ENCODE results near the gene ZBTB7A.

Gene ZBTB7A

DNA sequence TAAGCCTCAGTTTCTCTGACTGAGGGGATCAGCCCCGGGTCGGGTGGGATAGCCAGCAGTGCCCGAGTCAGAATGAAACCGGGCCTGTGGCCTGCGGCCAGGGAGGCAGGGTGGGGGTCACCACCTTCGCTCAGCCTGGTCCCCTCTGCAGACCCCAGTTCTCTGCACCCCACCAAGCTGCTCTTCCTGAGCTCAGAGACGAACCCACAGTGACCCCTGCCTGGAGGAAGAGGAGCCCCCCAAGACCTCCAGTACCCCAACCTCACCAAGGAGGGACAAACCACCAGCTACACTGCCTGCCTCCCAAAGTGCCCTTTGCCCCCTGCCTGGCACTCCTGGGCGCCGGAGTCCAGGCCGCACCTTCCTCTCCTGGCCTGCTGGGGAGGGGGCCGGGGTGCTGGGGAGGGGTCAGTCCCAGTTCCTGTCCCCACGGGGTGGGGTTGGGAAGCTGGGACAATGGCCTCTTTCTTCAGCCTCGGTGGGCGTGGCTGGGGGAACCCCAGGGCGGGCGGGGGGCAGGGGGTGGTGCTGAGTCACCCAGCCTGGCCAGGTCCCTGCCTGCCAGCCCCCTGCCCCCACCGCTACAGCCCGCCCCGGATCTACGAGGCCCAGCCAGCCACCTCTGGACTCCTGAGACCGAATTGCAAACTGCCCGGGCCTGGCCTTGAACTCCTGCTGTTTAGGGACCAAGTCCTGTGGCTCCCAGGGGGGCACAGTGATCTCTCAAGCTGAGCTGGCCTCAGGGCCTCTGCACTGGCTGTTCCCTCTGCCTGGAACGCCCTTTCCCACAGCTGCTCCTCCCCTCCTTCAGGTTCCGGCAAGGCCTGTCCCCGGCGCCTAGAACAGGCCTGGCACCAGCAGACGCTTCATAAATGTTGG lies 14.3 kb downstream of the ZBTB7A start:
- no peak for DNase-seq

DNA sequence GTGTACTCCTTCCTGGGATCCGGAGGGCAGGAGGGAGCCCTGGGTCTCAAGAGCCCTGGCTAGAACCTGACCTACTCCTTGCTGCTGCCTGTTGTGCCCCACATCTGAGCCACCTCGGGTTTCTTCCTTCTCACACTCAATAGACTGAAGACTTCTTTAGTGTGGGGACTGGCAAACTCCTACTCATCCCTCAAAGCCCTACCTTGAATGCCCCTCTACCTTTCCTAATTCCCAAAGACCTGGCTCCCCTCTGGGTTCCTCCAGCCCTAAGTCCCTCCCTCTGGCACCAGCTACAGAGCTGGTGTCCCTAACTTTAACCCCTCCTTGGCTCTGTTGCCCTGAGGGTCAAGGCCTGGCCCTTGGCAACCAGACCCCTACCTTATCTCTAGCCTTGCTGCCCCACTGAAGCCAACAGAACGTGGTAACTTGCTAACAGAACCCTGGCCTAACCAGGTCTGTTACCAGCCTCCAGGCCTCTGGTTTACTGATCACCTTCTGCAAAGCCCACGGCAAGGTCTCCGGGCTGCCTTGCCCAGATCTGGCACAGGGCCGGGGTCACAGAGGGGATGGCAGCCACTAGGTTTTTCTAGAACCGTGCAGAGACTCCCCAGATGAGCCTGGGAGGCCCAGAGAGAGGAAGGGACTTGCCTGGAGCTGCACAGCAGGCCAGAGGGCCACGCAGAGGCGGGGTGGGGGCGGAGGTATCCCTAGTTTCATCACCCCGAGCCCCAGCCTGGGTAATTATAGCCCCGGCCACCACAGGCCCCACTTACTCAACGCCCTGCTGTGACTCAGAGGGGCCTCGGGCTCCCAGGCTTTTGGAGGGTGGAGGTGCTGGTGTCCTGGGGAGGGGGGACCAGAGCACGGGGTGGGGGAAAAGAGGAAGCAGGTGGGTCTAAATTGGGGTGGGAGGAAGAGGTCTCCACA lies 15.3 kb downstream of the ZBTB7A start:
- no peak for DNase-seq

DNA sequence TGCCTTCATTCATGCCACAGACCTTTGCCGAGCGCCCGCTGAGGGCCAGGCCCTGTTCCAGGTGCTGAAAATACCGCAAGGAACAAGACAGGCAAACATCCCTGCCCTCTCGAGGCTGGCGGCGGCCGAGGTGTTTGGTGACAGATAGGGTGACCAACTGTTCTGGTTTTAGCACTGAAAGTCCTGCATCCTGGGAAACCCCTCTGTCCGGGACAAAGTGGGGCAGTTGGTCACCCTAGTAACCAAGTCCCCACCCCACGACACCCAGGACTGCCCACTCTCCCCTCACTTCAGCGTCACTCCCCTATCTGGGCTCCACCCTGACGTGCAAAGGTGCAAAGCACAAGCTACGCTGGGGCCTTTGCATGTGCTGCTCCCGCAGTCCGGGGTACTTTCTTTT lies 17.3 kb downstream of the ZBTB7A start:
- no peak for DNase-seq

DNA sequence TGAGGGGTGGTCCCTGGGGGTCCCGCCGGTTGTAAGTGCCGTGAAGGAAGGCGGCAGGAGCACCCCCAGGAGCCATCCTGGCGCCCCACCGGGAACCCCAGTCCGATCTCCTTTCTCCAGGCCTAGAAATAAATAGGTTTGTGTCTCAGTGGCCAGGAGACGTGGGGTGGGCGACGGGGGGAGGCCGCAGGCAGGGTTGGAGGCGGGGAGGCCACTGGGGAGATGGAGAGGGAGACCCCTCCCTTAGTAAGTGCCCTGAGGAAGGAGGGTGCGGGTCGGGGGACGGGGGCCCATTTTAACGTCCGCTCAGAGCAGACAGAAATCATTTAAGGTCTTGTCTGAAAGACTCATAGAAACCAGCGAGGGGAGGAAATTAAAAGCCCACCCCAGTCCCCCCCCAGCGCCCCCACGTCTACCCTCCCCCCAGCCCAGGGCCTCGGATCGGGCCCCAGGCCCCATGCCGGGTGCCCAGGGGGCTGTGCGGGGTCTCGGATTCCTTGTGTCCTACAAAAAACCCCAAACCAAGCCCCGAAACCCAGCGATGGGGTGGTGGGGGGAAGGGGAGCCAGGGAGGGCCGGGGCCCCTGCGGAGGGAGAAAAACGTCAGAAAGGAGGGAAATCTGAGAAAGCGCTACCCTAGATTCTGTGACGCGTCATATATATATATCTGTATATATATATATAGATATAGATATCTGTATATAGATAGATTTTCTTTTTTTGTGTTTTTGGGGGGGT lies 19.6 kb downstream of the ZBTB7A start:
- DNase-seq, result no peak

DNA sequence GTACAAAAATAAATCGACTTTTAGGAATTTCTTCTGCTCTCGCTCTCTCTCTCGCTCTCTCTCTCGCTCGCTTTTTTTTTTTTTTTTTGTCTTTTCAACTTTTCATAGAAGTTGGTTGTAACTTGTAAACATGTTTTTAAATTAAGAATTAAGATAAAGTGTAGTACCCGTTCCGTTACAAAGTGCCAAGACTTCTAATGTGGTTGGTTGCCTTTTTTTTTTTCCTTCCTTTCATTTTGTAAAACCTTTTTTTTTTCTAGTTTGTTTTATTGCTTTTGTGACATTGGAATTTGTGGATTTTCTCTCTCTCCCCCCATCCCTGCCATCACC lies 20.4 kb downstream of the ZBTB7A start:
- no peak for DNase-seq

DNA sequence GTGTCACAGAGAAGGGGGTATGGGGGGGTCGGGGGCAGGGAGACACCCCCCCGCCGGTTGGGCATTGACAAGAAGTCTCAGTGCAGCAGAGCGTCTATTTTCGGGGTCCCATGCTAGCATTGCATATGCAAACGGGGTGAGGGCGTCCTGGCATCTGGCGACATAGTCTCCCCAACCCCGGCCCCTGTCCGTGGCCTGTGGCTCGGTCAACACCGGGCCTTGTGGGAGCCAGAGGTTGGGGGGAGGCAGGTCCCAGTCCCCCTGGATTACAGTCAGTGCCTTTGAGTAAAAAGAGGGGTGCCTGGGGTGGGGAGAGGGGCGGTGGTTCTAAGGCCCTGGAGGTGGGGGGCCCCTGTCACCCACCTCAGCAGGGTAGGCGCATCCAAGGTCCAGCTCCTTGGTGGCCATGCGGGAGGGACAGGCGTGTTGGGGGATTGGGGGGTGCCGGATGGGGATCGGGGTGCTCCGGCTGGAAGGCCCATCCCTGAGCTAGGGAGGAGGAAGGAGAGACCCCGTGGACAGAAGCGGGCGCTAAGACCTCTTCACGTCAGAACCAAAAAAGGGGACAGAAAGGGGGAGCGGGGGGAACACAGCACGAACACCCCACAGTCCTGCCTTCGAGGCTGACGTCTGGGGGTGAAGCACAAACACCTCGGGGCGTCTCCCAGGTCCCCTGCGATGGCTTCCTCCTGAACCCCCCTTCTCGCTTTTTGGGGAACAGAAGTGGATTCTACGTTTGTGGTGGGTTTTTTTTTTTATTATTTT lies 20.9 kb downstream of the ZBTB7A start:
- no peak for DNase-seq

DNA sequence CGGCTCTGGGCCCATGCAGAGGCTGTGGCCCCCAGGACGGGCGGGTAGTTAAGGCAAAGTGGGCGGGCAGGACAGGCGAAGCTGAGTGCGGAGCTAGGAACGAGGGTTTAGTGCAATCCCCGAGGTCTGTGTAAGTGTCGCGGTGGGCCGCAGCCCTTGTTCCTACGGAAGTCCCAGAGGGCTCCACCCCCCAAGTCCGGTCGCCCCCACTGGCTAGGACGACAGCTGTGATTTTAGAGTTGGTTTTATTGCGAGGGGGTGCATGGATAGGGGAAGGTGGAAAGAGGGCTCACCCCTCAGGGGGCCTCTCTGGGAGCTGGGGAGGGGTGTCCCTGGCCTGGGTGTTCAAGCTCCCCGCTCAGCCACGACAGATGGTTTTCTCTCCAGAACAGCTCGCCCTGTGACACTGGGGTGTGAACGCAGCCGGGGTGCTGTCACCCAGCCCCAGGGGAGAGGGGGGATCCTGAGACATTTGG lies 21.7 kb downstream of the ZBTB7A start:
- DNase-seq, result no peak

DNA sequence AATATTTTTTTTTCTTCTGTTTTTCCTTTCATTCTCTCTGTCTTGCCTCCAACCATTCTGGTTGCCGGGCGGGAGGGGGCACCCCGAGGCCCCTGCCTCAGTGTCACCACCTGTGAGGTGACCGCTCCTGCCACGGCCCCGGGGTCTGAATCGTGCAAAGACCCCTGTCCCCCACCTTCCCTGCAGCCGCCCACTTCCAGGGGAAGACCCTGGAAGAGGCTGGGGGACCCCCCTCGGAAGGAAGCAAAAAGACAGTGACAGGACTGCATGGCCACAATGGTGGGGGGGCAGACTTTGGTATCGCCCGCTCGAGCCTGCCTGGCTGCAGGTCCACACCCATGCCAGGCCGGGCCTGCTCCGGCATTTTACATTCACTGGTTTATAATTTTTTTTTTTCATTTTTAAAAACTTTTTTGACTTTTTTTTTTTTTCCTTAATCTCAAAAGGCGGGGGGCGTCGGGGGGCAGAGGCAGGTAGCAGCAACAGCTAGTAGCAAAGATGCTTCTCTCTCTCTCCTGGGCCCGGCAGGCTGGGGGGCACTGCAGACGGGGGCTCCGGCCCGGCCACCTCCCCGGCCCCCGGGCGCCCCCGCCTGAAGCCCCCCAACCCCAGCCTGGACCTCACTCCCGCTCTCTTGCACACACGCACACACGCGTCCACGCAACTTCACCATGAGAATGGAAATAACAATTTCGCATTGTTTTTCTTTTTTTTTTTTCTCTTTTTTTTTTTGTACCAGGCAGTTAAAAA lies 22.6 kb downstream of the ZBTB7A start:
- no peak for DNase-seq

DNA sequence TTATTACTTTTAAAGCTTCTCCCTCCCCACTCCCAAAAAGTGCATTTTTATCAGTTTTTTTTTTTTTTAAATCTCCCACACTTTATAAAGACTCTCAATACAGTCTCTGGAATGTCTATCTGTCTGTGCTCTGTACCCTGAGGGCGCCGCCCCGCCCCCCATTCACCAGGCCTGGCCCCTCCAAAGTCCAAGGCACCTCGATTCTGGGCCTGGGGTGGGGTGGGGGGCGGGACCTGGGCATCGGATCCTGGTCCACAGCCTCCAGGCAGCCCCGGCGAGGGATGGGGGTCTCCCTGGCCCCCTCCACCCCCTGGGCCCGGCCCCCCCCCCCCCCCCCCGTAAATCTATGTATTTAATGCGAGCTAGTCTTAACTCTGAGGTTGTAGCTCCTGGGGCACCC lies 23.3 kb downstream of the ZBTB7A start:
- DNase-seq, result no peak

DNA sequence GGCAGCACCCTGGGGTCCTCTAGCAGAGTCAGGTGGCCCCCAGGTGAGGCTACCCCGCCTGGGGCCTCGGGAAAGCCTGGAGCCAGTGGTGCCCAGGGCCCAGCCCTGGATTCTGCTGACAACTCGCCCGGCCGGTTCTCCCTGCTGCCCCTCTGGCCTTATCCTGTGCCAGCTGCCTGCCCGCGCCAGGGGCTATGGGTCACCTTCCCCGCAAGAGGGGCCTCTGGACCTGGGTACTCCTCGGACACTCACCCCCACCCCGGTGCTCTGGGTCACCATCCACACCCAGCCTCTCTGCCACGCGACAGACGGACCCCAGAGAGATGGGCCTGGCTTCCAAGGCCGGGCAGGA lies 24.0 kb downstream of the ZBTB7A start:
- DNase-seq, result no peak

DNA sequence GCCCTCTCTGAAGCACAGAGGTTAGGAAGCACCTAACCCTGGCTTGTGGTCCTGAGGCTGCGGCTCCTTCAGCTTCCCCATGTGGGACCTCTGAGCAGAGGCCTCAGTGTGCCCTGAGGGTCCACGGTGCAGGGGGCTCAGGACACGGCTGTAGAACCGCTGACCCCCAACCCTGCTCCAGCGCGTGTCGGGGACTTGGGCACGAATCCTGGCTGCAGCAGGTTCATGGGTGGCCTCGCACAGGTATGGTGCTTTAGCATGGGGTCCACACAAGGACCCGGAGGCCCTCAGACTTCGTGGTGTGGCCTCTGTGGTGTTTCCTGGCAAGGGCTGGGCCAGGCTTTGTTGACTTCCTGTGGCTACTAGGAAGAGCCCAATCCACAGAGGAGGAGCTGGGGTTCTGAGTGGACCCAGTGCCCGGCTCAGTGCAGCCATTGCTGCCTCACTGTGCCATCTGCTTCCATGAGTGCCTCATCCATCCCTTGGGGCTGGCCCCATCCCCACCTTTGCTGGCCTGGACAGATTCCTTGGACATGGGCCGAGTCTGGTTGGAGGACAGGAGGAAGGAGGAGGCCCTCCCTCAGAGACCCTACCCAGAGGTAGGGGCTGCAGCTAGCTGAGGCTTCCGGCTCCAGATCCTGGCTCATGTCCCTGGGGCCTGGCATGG lies 24.5 kb downstream of the ZBTB7A start:
- no peak for DNase-seq

DNA sequence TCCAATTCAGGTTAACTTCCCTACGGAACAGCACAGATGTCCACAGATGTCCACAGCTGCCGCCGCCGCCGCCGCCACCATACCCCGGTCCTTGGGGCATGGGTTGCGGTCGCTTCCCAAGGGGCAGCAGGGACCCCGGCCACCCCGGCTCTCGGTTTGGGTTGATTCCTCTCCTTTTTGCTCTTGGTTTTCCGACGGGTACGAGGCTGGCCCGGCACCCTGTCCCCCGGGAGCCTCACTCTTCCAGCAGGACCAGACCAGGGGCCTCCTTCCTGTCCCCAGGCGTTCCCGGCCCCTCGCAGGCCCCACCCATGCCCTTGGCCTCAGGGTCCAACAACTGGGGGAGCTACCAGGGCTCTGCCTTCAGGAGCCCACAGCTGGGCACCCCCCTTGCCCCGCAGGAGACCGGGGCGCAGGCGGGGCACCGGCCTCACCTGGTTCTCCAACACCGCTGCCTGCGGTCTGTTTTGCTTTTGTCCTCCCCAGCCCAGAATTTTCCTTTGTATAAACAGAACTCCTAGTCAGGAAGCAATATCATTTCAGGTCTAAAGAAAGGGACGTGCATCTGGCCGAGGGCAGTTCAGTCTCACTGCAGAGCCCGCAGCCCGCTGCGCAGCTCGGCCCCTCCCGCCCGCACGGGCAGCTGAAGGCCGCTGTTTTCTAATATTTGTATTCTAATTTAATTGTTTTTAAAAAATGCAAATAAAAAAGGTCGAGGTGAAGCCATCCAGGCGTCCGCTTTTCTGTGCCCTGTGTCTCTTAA lies 27.9 kb downstream of the ZBTB7A start:
- DNase-seq, result no peak

DNA sequence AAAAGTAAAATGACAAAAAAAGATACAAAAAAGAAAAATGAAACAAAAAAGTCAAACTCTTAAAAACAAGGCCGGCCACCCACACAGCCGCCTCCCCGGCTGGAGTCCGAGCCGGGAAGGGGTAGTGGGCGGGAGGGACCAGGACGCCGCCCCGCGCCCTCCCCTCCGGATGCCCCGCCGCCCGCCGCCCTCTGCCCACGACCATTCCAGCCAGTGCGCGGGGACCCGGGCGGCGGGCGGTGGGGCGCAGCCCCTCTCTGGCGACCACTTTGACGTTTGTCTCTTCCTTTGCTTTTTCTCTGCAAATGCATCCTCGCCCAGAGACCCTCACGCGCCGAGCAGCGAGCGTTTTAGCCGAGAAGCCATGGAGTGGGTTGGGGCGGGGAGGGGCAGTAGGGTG lies 28.6 kb downstream of the ZBTB7A start:
- DNase-seq, result no peak

DNA sequence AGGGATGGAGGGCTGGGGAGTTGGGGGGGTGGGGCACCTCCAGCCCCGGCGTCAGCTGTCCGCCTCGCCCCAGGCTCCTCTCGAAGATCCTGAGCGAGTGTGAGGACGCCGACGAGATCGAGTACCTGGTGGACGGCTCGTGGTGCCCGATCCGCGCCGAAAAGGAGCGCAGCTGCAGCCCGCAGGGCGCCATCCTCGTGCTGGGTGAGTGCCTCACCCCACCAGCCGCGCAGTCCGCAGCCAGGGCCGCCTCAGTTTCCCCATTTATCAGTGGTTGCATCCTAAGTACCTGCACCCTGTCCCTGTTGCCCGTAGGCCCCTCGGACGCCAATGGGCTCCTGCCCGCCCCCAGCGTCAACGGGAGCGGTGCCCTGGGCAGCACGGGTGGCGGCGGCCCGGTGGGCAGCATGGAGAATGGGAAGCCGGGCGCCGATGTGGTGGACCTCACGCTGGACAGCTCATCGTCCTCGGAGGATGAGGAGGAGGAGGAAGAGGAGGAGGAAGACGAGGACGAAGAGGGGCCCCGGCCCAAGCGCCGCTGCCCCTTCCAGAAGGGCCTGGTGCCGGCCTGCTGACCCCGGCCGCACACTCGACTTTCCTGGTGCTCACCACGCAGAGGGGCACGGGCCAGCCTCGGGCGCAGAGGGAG lies 29.3 kb downstream of the ZBTB7A start:
- no peak for DNase-seq

DNA sequence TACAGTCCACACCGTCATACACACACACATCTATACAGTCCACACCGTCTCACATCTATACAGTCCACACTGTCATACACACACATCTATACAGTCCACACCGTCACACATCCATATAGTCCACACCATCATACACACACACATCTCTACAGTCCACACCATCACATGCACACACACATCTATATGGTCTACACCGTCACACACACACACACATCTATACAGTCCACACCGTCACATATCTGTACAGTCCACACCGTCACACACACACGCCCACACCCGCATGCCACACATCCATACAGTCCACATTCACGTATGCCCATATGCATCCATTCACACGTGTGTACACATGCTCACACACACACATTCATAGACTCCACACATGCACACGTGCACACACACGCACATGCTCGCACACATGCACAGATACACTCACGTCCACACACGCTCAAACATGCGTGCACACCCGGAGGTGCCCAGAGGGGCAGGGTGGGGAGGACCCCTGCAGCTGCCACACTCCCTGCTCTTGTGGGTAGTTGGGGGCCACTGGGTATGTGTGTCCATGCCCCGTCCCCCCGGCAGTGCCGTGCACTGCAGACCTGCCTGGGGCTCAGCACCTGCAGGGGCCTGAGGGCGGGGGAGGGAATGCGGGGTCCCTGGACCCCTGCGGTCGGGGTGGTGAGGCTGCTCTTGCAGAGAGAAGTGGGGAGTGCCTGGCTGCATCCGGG lies 30.0 kb downstream of the ZBTB7A start:
- DNase-seq, result no peak

DNA sequence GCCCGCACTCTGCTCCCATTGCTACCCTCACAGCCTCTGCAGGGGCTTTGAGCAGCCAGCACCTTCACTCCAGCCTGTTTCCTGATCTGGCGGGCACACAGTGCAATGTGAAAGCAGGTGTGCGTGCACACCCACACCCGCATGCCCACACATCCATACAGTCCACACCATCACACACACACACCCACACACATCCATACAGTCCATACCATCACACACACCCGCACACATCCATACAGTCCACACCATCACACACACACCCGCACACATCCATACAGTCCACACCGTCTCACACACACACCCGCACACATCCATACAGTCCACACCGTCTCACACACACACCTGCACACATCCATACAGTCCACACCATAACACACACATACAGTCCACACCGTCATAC lies 31.1 kb downstream of the ZBTB7A start:
- no peak for DNase-seq

DNA sequence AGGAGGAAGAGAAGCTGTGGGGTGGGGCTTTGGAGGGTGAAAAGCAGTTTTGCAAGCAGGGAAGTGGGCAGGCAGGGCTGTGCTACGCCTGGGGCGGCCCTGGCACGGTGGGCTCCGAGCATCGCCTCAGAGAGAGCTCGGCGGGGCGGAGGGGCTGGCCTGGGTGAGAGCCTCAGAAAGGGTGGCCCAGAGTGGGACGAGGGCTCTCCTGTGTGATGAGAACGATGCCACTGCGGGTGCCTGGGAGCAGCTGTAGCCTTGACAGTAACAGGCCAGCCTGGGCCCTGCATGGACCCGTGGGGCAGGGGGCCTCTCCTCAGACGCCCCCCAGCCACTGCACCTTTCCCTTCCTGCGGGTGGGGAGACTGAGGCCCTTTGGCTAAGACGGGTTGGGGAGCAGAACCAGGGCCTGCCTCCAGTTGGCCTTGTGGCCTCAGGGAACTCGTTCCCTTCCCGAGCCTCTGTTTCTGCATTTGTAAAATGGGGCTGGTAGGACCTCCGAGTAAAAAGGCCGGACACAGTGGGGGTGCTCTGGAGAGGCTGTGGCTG lies 31.6 kb downstream of the ZBTB7A start:
- DNase-seq, result no peak

DNA sequence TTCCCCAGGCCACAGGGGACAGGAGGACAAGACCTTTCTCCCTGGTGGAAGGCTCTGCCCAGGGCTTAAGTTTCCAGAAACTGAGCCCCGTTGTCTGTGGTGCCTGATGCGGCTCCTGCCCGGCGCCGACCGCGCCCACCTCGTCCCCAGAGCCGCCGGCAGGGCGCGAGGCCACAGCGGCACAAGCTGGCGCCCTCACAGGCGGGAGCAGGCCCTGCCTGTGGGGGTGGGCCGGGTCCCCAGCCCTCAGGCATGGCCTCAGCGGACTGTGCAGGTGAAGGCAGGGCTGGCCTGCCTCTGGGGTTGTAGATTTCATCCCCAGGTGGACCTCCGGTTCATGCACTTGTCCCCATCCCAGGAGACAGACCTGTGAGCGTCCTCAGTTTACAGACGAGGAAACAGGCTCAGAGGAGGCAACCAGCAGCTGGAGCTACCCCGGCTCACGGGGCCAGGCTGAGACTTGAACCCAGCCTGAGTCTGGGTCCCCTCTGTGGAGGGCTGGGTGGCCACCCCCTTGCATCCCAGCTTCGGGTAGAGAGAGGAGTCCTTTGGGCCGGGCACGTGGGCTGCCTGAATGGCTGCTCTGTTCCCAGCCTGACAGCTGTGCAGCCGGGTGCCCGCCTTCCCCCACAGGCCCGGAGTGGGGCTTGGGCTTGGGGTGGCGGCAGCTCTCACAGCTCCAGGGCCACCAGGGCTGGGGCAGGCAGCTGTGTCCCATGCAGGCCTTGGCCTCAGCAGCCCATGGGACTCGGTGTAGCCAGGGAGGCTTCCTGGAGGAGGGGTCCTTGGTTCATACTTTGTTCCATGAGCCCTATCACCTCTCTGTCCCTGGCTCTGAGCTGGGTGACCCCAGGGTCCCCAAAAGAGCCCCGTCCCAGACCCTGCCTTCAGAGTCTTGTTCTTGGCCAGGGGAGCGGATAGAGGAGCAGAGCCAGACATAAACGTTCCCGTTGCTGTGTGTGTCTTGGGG lies 32.4 kb downstream of the ZBTB7A start:
- DNase-seq, result no peak

All from NCI-H1436 (cell line).